Heart left ventricle (tissue), 13 donors: ENCODE data around the gene ST6GALNAC5.

Source experiments
- CTCF ChIP-seq, 12 donors: fragments of 200-600 bp; sonication (generic) in 4 of 12; IDR thresholded peaks; one replicate each; pipeline versions ENCODE4 v1.5.0 to v1.8.0; 2018 to 2022; ENCODE audit warnings: antibody characterized with exemption in 12 of 12, mild to moderate bottlenecking in 5 of 12
- POLR2A ChIP-seq, 2 donors: fragments of 450-650 bp; IDR thresholded peaks; one replicate each; pipeline ENCODE4 v1.6.1; 2017; ENCODE audit warnings: antibody characterized with exemption in 2 of 2, mild to moderate bottlenecking in 2 of 2, moderate library complexity in 2 of 2
- donor health status: ischemic (EF 13 %, LVEDD 7.1; RV severe dilation, severe dysfunction).
- donor health status: DM: no; HTN: yes; CAD: no.
- donor health status: DM: no; HTN: no; CAD: no.
- donor health status: ischemic (EF 25% LVEDD 6.9; RV normal size, moderate dysfunction).
- donor health status: ischemic (EF 25% LVEDD 5.7; RV mildly dilated, moderate dysfunction).
- donor health status: ischemic (EF 35%, LVEDD 5.7; RV mildly dilated, moderate dysfunction).
- donor health status: nonischemic (EF 11% LVEDD 7.7; RV severe dilation, severe dysfunction).
- donor health status: DM: yes; HTN: yes; CAD: no.
- donor health status: PGD.
- donor health status: ischemic (EF 29% LVEDD 5.4; RV normal size, mild dysfunction).
- donor health status: nonischemic (EF 23%, LVEDD 6.1; RV moderate dilation, normal function).

DNA sequence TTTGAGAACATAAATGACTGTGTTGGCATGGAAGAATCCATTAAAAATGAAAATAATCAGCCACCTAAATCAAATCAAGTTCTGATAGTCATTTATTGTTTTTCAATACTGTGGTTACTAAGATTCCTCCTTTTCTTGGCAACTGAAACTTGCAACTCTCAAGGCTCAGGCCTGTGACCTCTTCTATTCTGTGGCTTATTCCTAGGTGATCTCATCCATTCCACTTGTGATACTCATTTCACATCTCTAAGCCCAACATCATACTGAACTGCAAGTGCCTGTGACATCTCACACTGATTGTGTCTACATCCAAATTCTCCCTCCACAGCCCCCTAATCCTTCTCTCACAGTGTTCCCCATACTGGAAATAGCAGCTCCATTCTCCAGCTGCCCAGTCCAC lies 4.8 kb upstream of the ST6GALNAC5 start:
- TF ChIP-seq POLR2A (IDR thresholded peaks at IDR 0.05) (no peak), CTCF (IDR thresholded peaks at IDR 0.05) (no peak)
